Caco-2 (cell line): ENCODE data around the gene NUDT6. TPM values are rescaled to one million over a fixed set of nuclear protein-coding genes. Genes with fewer than 3 reads are reported as not detected.

ENCODE experiments used
- BruUV-seq: library from RNA; stranded (reverse); fragments of 400-500 nt; replicated peaks from 2 replicates; lab custom pipeline; 2021; lab: Mats Ljungman, UMichigan
- CTCF ChIA-PET: fragments of 300-600 bp; sonication (Branson Sonifier 250); formaldehyde crosslinking; loops from one replicate; lab custom pipeline; 2022; ENCODE audit warnings: antibody characterized with exemption; lab: Charles Lee
- POLR2A ChIA-PET: fragments of 300-600 bp; sonication (Branson Sonifier 250); formaldehyde crosslinking; loops from one replicate; lab custom pipeline; 2022; ENCODE audit warnings: antibody characterized with exemption; lab: Charles Lee
- DNase-seq, 2 experiments: peaks; one replicate each; pipeline versions ENCODE4 v3.0.0 to v3.0.0-alpha.2; 2020 to 2022
- H3K27me3 ChIP-seq: replicated peaks from 2 replicates; pipeline ENCODE4 v1.6.0; 2011; ENCODE audit warnings: low read length; ENCODE audit not compliant: control insufficient read depth, insufficient read depth
- H3K36me3 ChIP-seq: 2 replicates; pipeline ENCODE4 v1.5.1; 2011; ENCODE audit warnings: low read length; ENCODE audit not compliant: control insufficient read depth, insufficient read depth
- H3K4me1 ChIP-seq: fragments of 250-450 bp; sonication (Bioruptor Pico); 2 replicates; pipeline ENCODE4 v1.5.1; 2020; ENCODE audit warnings: mild to moderate bottlenecking
- H3K4me3 ChIP-seq: 2 replicates; pipeline ENCODE4 v1.5.1; 2011; ENCODE audit warnings: low read depth, mild to moderate bottlenecking, control low read depth, low read length
- H3K9me3 ChIP-seq: fragments of 250-450 bp; sonication (Bioruptor Pico); 2 replicates; pipeline ENCODE4 v1.5.1; 2020; ENCODE audit warnings: mild to moderate bottlenecking, moderate library complexity
- H3K27ac Mint-ChIP-seq: one replicate; pipeline ENCODE4 v1.8.0; 2022; ENCODE audit warnings: mixed read lengths; ENCODE audit not compliant: unreplicated experiment
- H3K27me3 Mint-ChIP-seq: one replicate; pipeline ENCODE4 v1.8.0; 2022; ENCODE audit warnings: mixed read lengths; ENCODE audit not compliant: insufficient read depth, unreplicated experiment
- H3K36me3 Mint-ChIP-seq: one replicate; pipeline ENCODE4 v1.8.0; 2022; ENCODE audit warnings: mild to moderate bottlenecking, mixed read lengths; ENCODE audit not compliant: insufficient read depth, unreplicated experiment
- H3K4me1 Mint-ChIP-seq: one replicate; pipeline ENCODE4 v1.8.0; 2022; ENCODE audit warnings: low read depth, mixed read lengths; ENCODE audit not compliant: unreplicated experiment
- H3K4me3 Mint-ChIP-seq: one replicate; pipeline ENCODE4 v1.8.0; 2022; ENCODE audit warnings: mild to moderate bottlenecking, moderate library complexity, mixed read lengths; ENCODE audit not compliant: unreplicated experiment
- H3K9me3 Mint-ChIP-seq: one replicate; pipeline ENCODE4 v1.8.0; 2022; ENCODE audit warnings: mixed read lengths; ENCODE audit not compliant: unreplicated experiment
- CTCF ChIP-seq, 2 experiments: fragments of 200-600 bp in 1 of 2; IDR thresholded peaks; 1 replicate in 1 of 2; 2 replicates in 1 of 2; pipeline versions ENCODE4 v1.5.1 to v1.8.0; 2011 to 2022; ENCODE audit warnings: antibody characterized with exemption in 1 of 2, control low read depth in 1 of 2, inconsistent platforms in 1 of 2, low read depth in 1 of 2, low read length in 1 of 2, mild to moderate bottlenecking in 1 of 2, moderate library complexity in 1 of 2; ENCODE audit not compliant: insufficient read depth in 1 of 2, severe bottlenecking in 1 of 2, unreplicated experiment in 1 of 2
- intact Hi-C: fragments of 100-400 bp; cut with micrococcal nuclease; formaldehyde crosslinking; loops from one replicate; pipeline ENCODE4 v1.10.0; 2022; ENCODE audit not compliant: unreplicated experiment
- total RNA-seq: library from RNA; stranded (reverse); gene quantifications from 2 replicates; pipeline ENCODE4 v1.2.3, GENCODE V29; 2022

Gene NUDT6
- total RNA-seq, 1 experiment from 2014 or later = 5.3 TPM

GRCh38 chr4:122920473-122920872 lies 1.9 kb downstream of the NUDT6 start:
- Histone ChIP-seq H3K9me3 (no peaks in the 10 kb centered on the region), H3K27me3 (no peaks in the 10 kb centered on the region), H3K4me3 (no peak overlapping the region), H3K4me1 (no peaks in the 10 kb centered on the region), H3K36me3 (no peaks in the 10 kb centered on the region)
- intact Hi-C loops = loop anchor here (5.0 kb wide), 1 partner anchor 93 kb away; the partner anchor contains the start of gene FGF2
- Mint-ChIP-seq H3K9me3 (no peaks in the 10 kb centered on the region), H3K27me3 (no peaks in the 10 kb centered on the region), H3K27ac (no peak overlapping the region), H3K4me3 (no peak overlapping the region), H3K36me3 (no peaks in the 10 kb centered on the region), H3K4me1 (no peaks in the 10 kb centered on the region)
- DNase-seq = no peak
- POLR2A ChIA-PET = no interaction called here
- no TSS peak for BruUV-seq
- TF ChIP-seq CTCF (IDR thresholded peaks at IDR 0.05; ENCODE audit: insufficient read depth in 1 of 2, low read depth in 1 of 2, low read length in 1 of 2, severe bottlenecking in 1 of 2, unreplicated experiment in 1 of 2) = no peak
- CTCF ChIA-PET = no interaction called here

- no peaks in the 10 kb centered on the region for H3K9me3 Mint-ChIP-seq
- H3K36me3 ChIP-seq = no peaks in the 10 kb centered on the region
- H3K9me3 ChIP-seq = no peaks in the 10 kb centered on the region
- intact Hi-C loops = no loop called here
- H3K36me3 Mint-ChIP-seq = no peaks in the 10 kb centered on the region
- H3K27me3 ChIP-seq = no peaks in the 10 kb centered on the region
- TF ChIP-seq CTCF (IDR thresholded peaks at IDR 0.05; ENCODE audit: insufficient read depth in 1 of 2, low read depth in 1 of 2, low read length in 1 of 2, severe bottlenecking in 1 of 2, unreplicated experiment in 1 of 2) = no peak
- no peaks in the 10 kb centered on the region for H3K4me1 Mint-ChIP-seq
- H3K4me3 ChIP-seq = no peak overlapping the region
- no peak for DNase-seq
- H3K4me1 ChIP-seq = no peaks in the 10 kb centered on the region
- H3K4me3 Mint-ChIP-seq = no peak overlapping the region
- ChIA-PET CTCF (no interaction called here), POLR2A (no interaction called here)
- no peak overlapping the region for H3K27ac Mint-ChIP-seq
- no peaks in the 10 kb centered on the region for H3K27me3 Mint-ChIP-seq
- no TSS peak for BruUV-seq
Measured at GRCh38 chr4:122917731-122918130, 4.7 kb downstream of the NUDT6 start.

- H3K4me3 Mint-ChIP-seq = no peak overlapping the region
- H3K27me3 ChIP-seq = no peaks in the 10 kb centered on the region
- no peak overlapping the region for H3K27ac Mint-ChIP-seq
- H3K9me3 Mint-ChIP-seq = no peaks in the 10 kb centered on the region
- no peaks in the 10 kb centered on the region for H3K36me3 ChIP-seq
- BruUV-seq = no TSS peak
- H3K9me3 ChIP-seq = no peaks in the 10 kb centered on the region
- H3K4me3 ChIP-seq = no peak overlapping the region
- DNase-seq = no peak
- ChIA-PET CTCF (interaction anchor here (0.5 to 1.6 kb wide), 6 partner anchors 82 to 313 kb away, joined by 3 to 6 read pairs (median 4); partner anchors contain the start of gene BBS12), POLR2A (no interaction called here)
- intact Hi-C loops = loop anchor here (1.0 to 5.0 kb wide), 4 partner anchors 58 to 313 kb away; partner anchors contain the start of gene BBS12
- no peaks in the 10 kb centered on the region for H3K4me1 Mint-ChIP-seq
- H3K27me3 Mint-ChIP-seq = no peaks in the 10 kb centered on the region
- TF ChIP-seq CTCF (IDR thresholded peaks at IDR 0.05; ENCODE audit: insufficient read depth in 1 of 2, low read depth in 1 of 2, low read length in 1 of 2, severe bottlenecking in 1 of 2, unreplicated experiment in 1 of 2) = no peak
- no peaks in the 10 kb centered on the region for H3K36me3 Mint-ChIP-seq
- H3K4me1 ChIP-seq = no peaks in the 10 kb centered on the region
Measured at GRCh38 chr4:122914938-122915337, 7.5 kb downstream of the NUDT6 start.
